IPS-NIHi7 (cell line): Measurements from ENCODE around the gene RAP1A.

ENCODE experiments used
- DNase-seq: peaks from one replicate; pipeline ENCODE4 v3.0.0; 2012; ENCODE audit warnings: mixed read lengths; ENCODE audit errors: extremely low spot score

Gene RAP1A

DNA sequence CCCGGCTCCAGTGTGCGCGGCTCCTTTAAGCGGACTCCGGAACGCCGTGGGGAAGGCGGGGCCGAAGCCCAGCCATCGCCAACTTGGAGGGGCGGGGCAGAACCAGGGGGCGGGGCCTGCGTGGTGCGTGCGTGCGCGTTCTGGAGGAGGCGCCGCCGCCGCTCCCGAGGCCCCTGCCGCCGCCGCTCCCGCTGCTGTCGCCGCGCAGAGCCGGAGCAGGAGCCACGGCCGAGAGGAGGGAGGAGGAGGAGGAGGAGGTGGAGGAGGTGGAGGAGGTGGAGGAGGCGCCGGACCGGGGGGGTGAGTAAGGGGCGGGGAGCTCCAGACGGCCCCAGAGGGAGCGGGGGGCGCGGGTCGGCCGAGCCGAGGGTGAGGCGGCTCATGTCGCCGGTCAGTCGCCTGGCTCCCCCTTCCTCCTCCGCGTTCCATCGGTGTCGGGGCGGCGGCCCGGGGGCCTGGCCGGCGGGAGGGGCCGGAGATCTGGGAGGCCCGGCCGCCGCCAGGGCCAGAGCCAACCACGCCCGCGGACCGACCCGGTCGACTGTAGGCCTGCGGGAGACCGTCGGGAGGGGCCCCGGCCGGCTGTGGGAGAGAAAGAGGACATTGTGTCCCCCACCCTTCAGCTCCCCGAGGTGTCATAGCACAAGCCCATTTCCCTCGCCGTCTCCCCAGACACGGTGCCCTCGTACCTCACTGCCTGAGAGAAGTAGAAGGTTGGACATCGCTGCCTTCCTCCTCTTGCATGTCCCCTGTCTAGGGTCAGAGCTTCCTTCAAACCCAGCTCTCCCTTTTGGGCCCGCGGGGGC is at the start of gene RAP1A:
Gene RAP1A, plus strand, starts transcription at position 155 of the 806 bp plus-strand sequence. CDS start 71,572 bp downstream, outside the sequence.
- DNase-seq: peak; percentile 99

DNA sequence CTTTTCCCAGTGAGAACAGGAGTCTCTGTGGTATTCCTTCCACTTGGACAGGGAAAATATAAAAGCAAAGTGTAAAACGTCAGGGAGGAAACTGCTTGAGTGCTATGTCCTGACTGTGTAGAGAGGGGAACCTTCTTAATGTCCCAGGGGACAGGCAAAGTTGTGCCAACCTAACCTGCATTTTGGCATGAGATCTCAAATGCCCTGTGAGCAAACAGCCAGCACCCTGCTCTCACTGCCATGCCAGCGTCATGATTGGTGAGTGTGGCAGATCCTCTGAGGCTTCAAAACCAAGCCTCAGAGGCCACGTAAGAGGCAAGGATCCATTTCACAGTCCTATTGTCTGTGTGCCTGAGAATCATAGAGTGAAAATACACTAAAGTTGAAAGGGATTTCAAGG is 49.7 kb upstream of the RAP1A start:
- no peak for DNase-seq

- DNase-seq: peak; percentile 49
These were observed 48.8 kb upstream of the RAP1A start for GRCh38 chr1:111570781-111571181.

DNA sequence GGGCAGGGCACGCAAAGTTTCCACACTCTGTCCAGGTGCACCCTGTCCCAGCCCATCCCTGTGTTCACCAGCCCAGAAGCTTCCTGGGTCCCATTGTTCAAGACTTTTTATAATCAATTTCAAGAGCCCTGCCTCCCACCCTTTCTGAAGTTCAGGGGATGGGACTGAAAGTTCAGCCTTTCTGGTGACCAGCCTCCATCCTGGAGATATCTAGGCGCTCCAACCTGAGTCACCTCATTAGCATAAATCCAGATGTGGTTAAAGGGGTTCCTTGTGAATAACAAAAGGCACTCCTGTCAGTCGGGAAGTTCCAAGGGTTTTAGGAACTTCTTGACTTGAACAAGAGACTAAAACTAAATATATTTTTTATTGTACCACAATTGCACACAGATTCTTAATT is 48.4 kb upstream of the RAP1A start:
- DNase-seq: no peak

- no peak for DNase-seq
These were observed 47.6 kb upstream of the RAP1A start for GRCh38 chr1:111571987-111572386.

- DNase-seq: no peak
These were observed 43.0 kb upstream of the RAP1A start for GRCh38 chr1:111576547-111576946.

DNA sequence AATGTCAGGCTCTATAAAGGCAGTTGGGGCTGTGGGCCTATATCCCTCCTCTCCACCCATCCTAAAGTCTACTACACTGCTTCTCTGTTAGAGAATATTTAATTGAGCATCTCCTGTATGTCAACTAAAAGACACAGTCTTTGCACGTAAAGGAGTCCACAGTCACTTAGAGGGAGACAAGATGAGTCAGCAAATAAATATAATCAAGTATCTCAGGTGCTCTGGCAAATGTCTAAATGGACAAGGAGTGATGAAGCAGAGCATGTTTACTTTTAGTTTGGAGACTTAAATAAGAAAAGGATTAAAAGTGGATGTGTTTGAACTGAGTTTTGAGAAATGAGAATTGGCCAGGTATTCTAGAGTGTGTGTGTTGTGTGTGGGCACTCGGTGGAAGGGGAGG is 41.8 kb upstream of the RAP1A start:
- DNase-seq: no peak

DNA sequence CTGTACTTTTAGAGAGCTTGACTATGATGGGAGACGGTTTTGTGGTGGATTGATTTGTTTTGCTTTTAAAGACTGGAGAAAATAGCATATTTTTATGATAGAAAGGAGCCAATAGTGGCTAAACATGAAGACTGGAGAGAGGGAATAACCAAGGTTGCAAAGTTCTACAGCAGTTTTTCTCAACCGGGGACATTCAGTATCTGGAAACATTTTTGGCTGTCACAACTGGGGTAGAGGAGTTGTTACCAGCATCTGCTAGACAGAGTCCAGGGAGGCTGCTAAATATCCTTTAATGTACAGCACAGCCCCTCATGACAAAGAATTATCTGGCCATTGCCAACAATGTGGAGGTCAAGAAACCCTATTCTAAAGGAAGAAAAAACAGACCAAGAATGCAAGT is 38.4 kb upstream of the RAP1A start:
- DNase-seq: no peak

- DNase-seq: no peak
These were observed 37.6 kb upstream of the RAP1A start for GRCh38 chr1:111582016-111582415.

- no peak for DNase-seq
These were observed 36.7 kb upstream of the RAP1A start for GRCh38 chr1:111582644-111583618.

- DNase-seq: no peak
These were observed 34.0 kb upstream of the RAP1A start for GRCh38 chr1:111585447-111586086.

- no peak for DNase-seq
These were observed 33.5 kb upstream of the RAP1A start for GRCh38 chr1:111586112-111586511.

DNA sequence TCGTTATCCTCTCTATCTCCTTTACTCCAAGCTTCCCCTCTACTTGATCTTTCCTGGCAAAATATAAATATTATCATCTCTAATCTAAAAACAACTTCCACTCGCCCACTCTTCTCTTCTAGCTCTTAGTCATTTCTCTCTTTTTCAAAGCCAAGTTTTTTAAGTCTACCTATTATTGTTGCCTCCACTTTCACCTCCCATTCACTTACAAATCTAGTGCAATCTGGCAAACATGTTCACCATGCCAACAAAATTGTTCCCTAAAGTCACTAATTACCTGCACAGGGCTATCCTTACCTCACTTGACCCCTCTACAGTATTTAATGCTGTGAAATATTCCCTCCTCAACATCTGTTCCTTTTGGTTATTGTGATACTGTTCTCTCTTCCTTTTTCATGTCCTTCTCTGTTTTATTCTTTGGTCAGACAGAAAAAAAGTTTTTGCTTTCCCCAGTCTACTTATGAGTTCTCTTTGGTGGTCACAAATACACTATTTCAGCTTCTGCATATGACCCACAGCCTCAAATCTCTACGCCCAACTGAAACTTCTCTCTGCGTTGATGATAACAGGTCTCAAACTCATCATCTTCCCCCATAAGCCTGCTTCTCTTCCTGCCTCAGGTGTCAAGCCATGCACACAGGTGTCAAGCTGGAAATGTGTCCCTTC is 31.9 kb upstream of the RAP1A start:
- no peak for DNase-seq

GRCh38 chr1:111591937-111592336 is 27.7 kb upstream of the RAP1A start:
- DNase-seq: no peak

DNA sequence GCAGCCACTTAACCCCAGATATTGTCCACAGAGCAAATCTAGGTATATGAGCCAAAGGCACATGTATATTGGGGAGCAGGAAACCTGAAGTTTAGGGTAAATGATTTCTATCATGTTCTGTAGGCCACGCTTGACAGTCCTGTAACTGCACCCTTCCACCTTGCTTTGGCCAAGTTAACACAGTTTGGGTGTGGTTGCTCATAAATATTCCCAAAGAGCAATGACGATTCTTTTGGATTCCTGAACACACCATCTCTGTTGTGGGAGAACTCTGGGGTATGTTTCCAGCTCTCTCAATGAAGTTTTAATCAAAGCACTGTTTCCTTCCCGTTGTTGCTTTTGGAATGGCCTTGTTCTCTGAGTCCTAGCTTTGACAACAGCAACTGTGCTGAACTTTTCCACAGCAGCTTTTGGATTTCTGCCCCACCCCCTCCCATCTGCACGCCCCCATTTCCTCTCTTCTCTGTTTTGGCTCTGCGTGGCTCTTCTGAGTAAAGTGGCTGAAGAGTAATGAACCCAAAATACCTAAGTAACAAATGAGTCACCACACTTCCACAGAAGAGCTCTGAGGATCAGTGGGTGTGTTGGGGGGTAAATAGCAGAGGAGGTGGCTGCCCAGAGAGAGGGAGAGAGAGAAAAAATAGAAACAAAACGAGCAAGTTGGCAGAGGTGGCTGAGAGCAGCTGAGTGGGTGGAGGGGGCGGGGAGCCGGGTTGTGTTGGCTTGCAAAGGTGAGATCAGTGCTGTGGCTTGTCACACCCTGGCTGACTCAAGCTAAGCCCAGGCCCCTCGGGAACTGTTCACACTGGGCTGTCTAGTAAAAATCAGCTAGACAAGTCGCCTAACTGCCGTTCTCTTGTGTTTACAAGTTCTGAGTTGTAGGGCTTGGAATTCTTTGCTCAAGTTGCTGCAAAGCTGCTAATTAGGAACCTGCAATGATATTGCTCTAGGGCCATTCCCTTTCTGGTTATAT is 26.9 kb upstream of the RAP1A start:
- DNase-seq: peak; percentile 88

DNA sequence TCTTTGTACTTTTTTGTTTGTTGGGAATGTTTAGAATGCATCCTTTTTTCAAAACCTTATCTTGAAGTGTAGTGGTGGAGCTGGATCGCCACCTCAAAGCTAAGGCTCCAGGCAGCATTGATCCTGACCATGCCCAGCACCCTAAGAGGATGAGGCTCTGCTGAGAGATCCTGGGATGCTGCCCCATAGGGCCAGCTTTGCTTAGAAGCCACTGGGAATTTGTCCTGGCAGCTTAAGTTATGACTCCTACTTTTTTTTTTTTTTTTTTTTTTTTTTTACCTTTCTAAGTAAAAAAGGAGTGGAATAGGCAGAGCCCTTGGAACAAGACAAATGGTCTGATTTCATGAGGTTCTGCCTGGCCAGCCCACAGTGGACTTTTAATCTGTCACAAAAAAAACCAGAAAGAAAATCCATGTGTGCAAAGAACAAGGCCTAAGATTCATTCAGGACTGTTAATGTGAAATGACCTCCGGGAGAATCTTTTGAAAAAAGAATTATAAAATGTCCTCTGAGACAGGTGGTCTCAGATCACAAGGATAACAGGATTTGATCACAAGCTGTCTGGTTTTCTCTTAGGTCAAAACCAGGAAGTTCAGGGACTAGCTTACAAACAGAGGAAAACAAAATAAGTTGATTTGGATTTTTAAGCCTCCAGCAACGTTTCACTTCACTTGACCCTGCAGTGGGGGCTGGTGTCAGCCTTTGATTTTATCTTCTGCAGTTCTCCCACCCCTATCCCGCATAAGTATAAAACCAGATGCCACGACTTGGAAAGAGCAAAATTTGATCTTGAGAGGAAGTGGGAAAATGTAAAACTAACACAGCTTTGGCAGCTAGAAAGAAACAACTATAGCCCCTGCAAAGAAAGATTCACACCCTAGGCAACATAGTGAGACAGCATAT is 25.9 kb upstream of the RAP1A start:
- peak; percentile 20 for DNase-seq

DNA sequence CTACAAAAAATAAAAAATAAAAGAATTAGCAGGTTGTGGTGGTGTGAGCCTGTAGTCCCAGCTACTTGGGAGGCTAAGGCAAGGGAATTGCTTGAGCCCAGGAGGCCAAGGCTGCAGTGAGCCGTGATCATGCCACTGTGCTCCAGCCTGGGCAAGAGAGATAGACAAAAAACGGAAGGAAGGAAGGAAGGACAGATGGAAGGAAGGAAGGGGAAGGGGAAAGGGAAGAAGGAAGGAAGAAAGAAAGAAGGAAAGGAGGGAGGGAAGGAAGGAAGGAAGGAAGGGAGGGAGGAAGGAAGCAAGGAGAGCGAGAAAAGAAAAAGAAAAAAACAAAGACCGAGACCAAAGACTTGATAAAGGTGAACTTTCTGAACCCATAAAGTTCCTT is 25.3 kb upstream of the RAP1A start:
- no peak for DNase-seq

DNA sequence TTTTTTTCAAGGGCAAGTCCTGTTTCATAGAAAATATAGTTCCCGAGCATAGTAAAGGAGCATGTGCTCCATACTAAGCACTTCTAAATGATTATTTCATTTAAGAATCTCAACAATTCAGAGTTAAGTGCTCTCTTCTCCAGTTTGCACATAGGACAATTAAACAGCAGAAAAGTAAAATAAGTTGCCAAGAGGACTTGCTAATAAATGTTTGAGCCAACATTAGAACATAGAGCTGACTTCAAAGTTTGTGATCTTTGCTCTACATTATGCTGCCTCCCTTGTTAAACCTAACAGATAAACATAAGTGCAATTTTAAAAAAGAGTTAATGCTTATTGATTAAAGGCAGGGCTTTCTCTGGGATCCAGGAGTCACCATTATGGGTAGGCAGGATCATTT is 23.8 kb upstream of the RAP1A start:
- no peak for DNase-seq

- no peak for DNase-seq
These were observed 23.1 kb upstream of the RAP1A start for GRCh38 chr1:111596499-111596898.
